Measurements from ENCODE around the gene PRKCZ.

DNA sequence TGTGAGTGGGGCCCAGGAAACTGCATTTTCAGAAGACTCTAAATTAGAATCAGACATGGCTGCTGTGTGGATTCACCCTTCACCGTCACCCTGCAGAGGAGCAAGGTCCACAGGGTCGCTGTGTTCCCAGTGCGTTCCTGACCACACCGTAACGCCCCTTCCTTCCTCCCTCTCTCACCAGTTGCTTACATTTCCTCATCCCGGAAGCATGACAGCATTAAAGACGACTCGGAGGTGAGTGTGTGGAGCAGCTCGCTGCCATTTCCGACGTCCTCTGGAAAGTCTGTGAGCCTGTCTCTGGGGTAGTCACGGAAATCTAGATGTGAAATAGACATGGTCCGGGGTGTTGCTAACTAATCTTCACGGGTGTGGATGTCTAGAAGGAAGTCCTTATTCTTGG, 98.5 kb downstream of the PRKCZ start:
- TF ChIP-seq CTCF (IDR thresholded peaks at IDR 0.05) (no peak), POLR2A (IDR thresholded peaks at IDR 0.05) (no peak)
